GM12874 (cell line): Measurements from ENCODE around the gene LPA.
"Not testable (repeated sequence)": the region's sequence is repeated elsewhere in the genome, so short reads cannot be mapped to it uniquely, and the experiment has no call there.

ENCODE experiments used
- CTCF ChIP-seq: IDR thresholded peaks from 2 replicates; pipeline ENCODE4 v1.5.1; 2011; ENCODE audit warnings: low read depth, mild to moderate bottlenecking, control low read depth, low read length, moderate library complexity; ENCODE audit not compliant: insufficient read depth

The LPA gene

GRCh38 chr6:160664198-160664597 lies at the start of gene LPA:
Gene LPA (minus strand): TSS chr6:160664275. CDS start chr6:160664214, 61 bp downstream.
- TF ChIP-seq CTCF, result not testable (repeated sequence)

GRCh38 chr6:160701918-160702680 lies 38.0 kb upstream of the LPA start, which contains the start of gene PLG:
Gene PLG (plus strand): TSS chr6:160702244. CDS start chr6:160702305, 61 bp downstream.
- not testable (repeated sequence) for TF ChIP-seq CTCF

- no peak for TF ChIP-seq CTCF
Measured at GRCh38 chr6:160697826-160698225, 33.8 kb upstream of the LPA start.

- no peak for TF ChIP-seq CTCF
Measured at GRCh38 chr6:160692369-160692959, 28.4 kb upstream of the LPA start.

GRCh38 chr6:160691617-160692016 lies 27.5 kb upstream of the LPA start:
- no peak for TF ChIP-seq CTCF

GRCh38 chr6:160690458-160690857 lies 26.4 kb upstream of the LPA start:
- no peak for TF ChIP-seq CTCF

- no peak for TF ChIP-seq CTCF
Measured at GRCh38 chr6:160685762-160686450, 21.8 kb upstream of the LPA start.
